ENCODE measurements around the gene MYH10. TPM values are rescaled to one million over a fixed set of nuclear protein-coding genes. Genes with fewer than 3 reads are reported as not detected.

The MYH10 gene
- total and polyA plus RNA-seq, 2 experiments from 2014 or later, result 75.6 to 87.8 TPM

DNA sequence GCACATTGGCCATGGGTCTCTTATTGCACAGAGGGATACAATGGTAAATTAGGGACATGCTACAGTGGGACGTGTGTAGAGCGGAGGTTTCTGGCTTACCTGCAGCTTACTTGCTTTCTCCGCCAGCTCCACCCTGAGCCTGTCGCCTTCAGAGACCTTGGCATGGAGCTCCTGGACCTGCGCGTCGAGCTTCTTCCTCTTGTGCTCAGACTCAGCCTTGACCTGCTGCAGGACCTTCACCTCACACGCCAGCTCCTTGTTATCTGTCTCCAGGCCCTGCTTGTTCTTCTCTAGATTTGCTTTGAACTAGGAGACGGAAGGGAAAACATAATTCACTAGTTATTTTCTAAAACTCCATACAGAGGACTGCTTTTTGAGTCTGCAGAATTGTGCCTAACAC lies 131.4 kb downstream of the MYH10 start:
- Histone ChIP-seq H3K9me2 (replicated peaks; ENCODE audit: insufficient read depth) (no peaks in the 10 kb centered on the region), H3K4me3 (no peak overlapping the region), H4K20me1 (ENCODE audit: insufficient read depth, poor library complexity, severe bottlenecking) (no peaks in the 10 kb centered on the region), H3K27me3 (no peaks in the 10 kb centered on the region), H3K9me3 (ENCODE audit: low read depth) (no peaks in the 10 kb centered on the region), H3K4me1 (ENCODE audit: insufficient read depth) (no peaks in the 10 kb centered on the region), H3K4me2 (no peak overlapping the region), H2AFZ (no peak overlapping the region), H3K27ac (no peak overlapping the region), H3K36me3 (replicated peaks; ENCODE audit: insufficient read depth, low read depth) (no peaks in the 10 kb centered on the region), H3K79me2 (no peaks in the 10 kb centered on the region)
- TF ChIP-seq, protein P1, sequence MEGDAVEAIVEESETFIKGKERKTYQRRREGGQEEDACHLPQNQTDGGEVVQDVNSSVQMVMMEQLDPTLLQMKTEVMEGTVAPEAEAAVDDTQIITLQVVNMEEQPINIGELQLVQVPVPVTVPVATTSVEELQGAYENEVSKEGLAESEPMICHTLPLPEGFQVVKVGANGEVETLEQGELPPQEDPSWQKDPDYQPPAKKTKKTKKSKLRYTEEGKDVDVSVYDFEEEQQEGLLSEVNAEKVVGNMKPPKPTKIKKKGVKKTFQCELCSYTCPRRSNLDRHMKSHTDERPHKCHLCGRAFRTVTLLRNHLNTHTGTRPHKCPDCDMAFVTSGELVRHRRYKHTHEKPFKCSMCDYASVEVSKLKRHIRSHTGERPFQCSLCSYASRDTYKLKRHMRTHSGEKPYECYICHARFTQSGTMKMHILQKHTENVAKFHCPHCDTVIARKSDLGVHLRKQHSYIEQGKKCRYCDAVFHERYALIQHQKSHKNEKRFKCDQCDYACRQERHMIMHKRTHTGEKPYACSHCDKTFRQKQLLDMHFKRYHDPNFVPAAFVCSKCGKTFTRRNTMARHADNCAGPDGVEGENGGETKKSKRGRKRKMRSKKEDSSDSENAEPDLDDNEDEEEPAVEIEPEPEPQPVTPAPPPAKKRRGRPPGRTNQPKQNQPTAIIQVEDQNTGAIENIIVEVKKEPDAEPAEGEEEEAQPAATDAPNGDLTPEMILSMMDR (IDR thresholded peaks at IDR 0.05; ENCODE audit: poor library complexity), result no peak
- TF ChIP-seq EZH2 (IDR thresholded peaks at IDR 0.05; ENCODE audit: borderline replicate concordance) (no peak), EZH2phosphoT487 (IDR thresholded peaks at IDR 0.05; ENCODE audit: low read depth, severe bottlenecking, unreplicated experiment) (no peak)
- 97% methylated on average over 9 of the region's 9 CpGs for WGBS (ENCODE audit: low lambda C conversion rate, missing lambda C conversion rate)
- DNase-seq (ENCODE audit: low spot score), result no peak

DNA sequence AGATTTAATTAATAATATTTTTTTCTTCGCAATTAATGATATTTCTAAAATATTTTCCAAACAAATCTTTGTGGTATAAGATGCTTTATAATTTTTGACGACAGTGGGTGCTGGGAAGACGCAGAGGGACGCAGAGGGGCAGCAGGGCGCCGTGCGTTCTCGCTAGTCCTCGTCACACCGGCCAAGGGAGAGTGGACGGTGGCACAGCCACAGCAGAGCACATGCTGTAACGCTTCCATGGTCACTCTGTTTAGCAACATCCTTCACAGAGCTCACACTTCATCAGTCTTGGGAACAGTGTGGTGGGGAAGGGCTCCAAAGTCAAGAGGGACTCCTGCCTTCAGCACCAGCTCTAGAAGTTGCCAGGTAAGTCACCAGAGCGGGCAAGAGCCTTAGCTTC lies 134.4 kb downstream of the MYH10 start:
- no peak overlapping the region for H3K4me3 ChIP-seq
- no peaks in the 10 kb centered on the region for H3K4me1 ChIP-seq (ENCODE audit: insufficient read depth)
- no peaks in the 10 kb centered on the region for H3K79me2 ChIP-seq
- H3K4me2 ChIP-seq, result no peak overlapping the region
- no peaks in the 10 kb centered on the region for H3K9me2 ChIP-seq (replicated peaks; ENCODE audit: insufficient read depth)
- DNase-seq (ENCODE audit: low spot score), result no peak
- no peaks in the 10 kb centered on the region for H3K36me3 ChIP-seq (replicated peaks; ENCODE audit: insufficient read depth, low read depth)
- no peaks in the 10 kb centered on the region for H4K20me1 ChIP-seq (ENCODE audit: insufficient read depth, poor library complexity, severe bottlenecking)
- no peaks in the 10 kb centered on the region for H3K9me3 ChIP-seq (ENCODE audit: low read depth)
- no peak overlapping the region for H2AFZ ChIP-seq
- H3K27me3 ChIP-seq, result no peaks in the 10 kb centered on the region
- no peak overlapping the region for H3K27ac ChIP-seq
- WGBS (ENCODE audit: low lambda C conversion rate, missing lambda C conversion rate), result 90% methylated on average over 13 of the region's 13 CpGs
- TF ChIP-seq EZH2phosphoT487 (IDR thresholded peaks at IDR 0.05; ENCODE audit: low read depth, severe bottlenecking, unreplicated experiment) (no peak), EZH2 (IDR thresholded peaks at IDR 0.05; ENCODE audit: borderline replicate concordance) (no peak)
- TF ChIP-seq, protein P1 (IDR thresholded peaks at IDR 0.05; ENCODE audit: poor library complexity), result no peak

DNA sequence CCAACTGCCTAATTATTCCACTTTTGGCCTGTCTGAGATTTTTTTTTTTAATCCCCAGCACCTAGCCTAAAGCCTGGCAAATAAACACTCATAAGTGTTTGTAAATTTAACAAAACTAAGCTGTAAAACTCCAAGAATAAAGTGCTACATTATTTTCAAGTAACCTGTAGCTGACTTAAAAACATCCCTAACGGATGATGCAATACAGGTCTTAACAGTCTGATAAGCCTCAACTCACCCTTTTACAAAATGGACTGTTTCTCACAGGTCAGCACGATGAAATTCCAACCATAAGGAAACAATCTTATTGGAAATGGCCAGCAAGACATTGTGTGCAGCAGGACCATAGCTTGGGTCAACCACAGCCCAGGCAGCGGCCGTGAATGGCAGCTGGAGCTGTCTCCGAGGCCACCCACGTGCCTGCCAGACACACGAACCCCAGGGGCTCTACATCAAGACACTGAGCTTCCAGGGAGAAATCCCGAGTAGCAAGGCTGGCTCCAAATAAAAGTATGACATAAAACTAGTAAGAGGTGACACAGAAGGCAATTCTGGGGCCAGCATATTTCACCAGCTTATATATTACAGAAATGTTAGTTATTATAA lies 135.9 kb downstream of the MYH10 start:
- no peaks in the 10 kb centered on the region for H4K20me1 ChIP-seq (ENCODE audit: insufficient read depth, poor library complexity, severe bottlenecking)
- no peak for TF ChIP-seq EZH2 (IDR thresholded peaks at IDR 0.05; ENCODE audit: borderline replicate concordance)
- no peak for TF ChIP-seq EZH2phosphoT487 (IDR thresholded peaks at IDR 0.05; ENCODE audit: low read depth, severe bottlenecking, unreplicated experiment)
- TF ChIP-seq, protein P1 (IDR thresholded peaks at IDR 0.05; ENCODE audit: poor library complexity), result no peak
- no peaks in the 10 kb centered on the region for H3K9me2 ChIP-seq (replicated peaks; ENCODE audit: insufficient read depth)
- no peak overlapping the region for H2AFZ ChIP-seq
- no peaks in the 10 kb centered on the region for H3K27me3 ChIP-seq
- no peak for DNase-seq (ENCODE audit: low spot score)
- WGBS (ENCODE audit: low lambda C conversion rate, missing lambda C conversion rate), result 92% methylated on average over 8 of the region's 8 CpGs
- H3K79me2 ChIP-seq, result no peaks in the 10 kb centered on the region
- no peaks in the 10 kb centered on the region for H3K36me3 ChIP-seq (replicated peaks; ENCODE audit: insufficient read depth, low read depth)
- H3K9me3 ChIP-seq (ENCODE audit: low read depth), result no peaks in the 10 kb centered on the region
- no peak overlapping the region for H3K27ac ChIP-seq
- no peak overlapping the region for H3K4me3 ChIP-seq
- no peak overlapping the region for H3K4me2 ChIP-seq
- H3K4me1 ChIP-seq (ENCODE audit: insufficient read depth), result no peaks in the 10 kb centered on the region
